ENCODE measurements around the gene C12orf56. TPM values are rescaled to one million over a fixed set of nuclear protein-coding genes. Genes with fewer than 3 reads are reported as not detected.
"Not testable (repeated sequence)": the region's sequence is repeated elsewhere in the genome, so short reads cannot be mapped to it uniquely, and the experiment has no call there.

Gene C12orf56
- total RNA-seq, 1 donor from 2014 or later: not detected

GRCh38 chr12:64318605-64319004, 72.0 kb downstream of the C12orf56 start:
- DNase-seq (ENCODE audit: low read depth): peak; percentile 12

GRCh38 chr12:64311877-64312276, 78.7 kb downstream of the C12orf56 start:
- no peak for DNase-seq (ENCODE audit: low read depth)

- no peak for DNase-seq (ENCODE audit: low read depth)
These were observed 86.0 kb downstream of the C12orf56 start for GRCh38 chr12:64304571-64304970.

GRCh38 chr12:64299628-64300027, 90.9 kb downstream of the C12orf56 start:
- no peak for DNase-seq (ENCODE audit: low read depth)

GRCh38 chr12:64296301-64296700, 94.3 kb downstream of the C12orf56 start:
- no peak for DNase-seq (ENCODE audit: low read depth)

- no peak for DNase-seq (ENCODE audit: low read depth)
These were observed 96.7 kb downstream of the C12orf56 start for GRCh38 chr12:64293654-64294364.

- not testable (repeated sequence) for DNase-seq (ENCODE audit: low read depth)
These were observed 97.4 kb downstream of the C12orf56 start for GRCh38 chr12:64293174-64293573.

GRCh38 chr12:64286521-64286920, 104.0 kb downstream of the C12orf56 start:
- DNase-seq (ENCODE audit: low read depth): no peak

GRCh38 chr12:64284256-64284655, 106.3 kb downstream of the C12orf56 start:
- DNase-seq (ENCODE audit: low read depth): no peak

GRCh38 chr12:64278421-64278820, 112.1 kb downstream of the C12orf56 start:
- DNase-seq (ENCODE audit: low read depth): no peak

GRCh38 chr12:64273527-64274403, 116.8 kb downstream of the C12orf56 start:
- DNase-seq (ENCODE audit: low read depth): peak; percentile 31

GRCh38 chr12:64270411-64270810, 120.1 kb downstream of the C12orf56 start:
- no peak for DNase-seq (ENCODE audit: low read depth)

- no peak for DNase-seq (ENCODE audit: low read depth)
These were observed 121.4 kb downstream of the C12orf56 start for GRCh38 chr12:64269161-64269560.

- no peak for DNase-seq (ENCODE audit: low read depth)
These were observed 122.1 kb downstream of the C12orf56 start for GRCh38 chr12:64268409-64268808.

GRCh38 chr12:64265839-64266238, 124.7 kb downstream of the C12orf56 start:
- no peak for DNase-seq (ENCODE audit: low read depth)

- no peak for DNase-seq (ENCODE audit: low read depth)
These were observed 128.7 kb downstream of the C12orf56 start for GRCh38 chr12:64261813-64262212.

GRCh38 chr12:64258576-64258975, 132.0 kb downstream of the C12orf56 start:
- DNase-seq (ENCODE audit: low read depth): peak; percentile 38

GRCh38 chr12:64256166-64256800, 134.3 kb downstream of the C12orf56 start:
- peak; percentile 75 for DNase-seq (ENCODE audit: low read depth)

GRCh38 chr12:64255249-64255648, 135.3 kb downstream of the C12orf56 start:
- no peak for DNase-seq (ENCODE audit: low read depth)

- DNase-seq (ENCODE audit: low read depth): no peak
These were observed 137.2 kb downstream of the C12orf56 start for GRCh38 chr12:64253356-64253755.

- DNase-seq (ENCODE audit: low read depth): peak; percentile 15
These were observed 137.9 kb downstream of the C12orf56 start for GRCh38 chr12:64252681-64253080.

- no peak for DNase-seq (ENCODE audit: low read depth)
These were observed 146.7 kb downstream of the C12orf56 start for GRCh38 chr12:64243809-64244208.

Measured in myocyte (in vitro differentiated cells).